Measurements from ENCODE around the gene AGBL3. TPM values are rescaled to one million over a fixed set of nuclear protein-coding genes. Genes with fewer than 3 reads are reported as not detected.

AGBL3 gene
- total and polyA plus RNA-seq, 2 of the 8 experiments (the other 6 are each of a cell fraction or from before 2014, with no cell fraction given): 1.1 to 1.9 TPM

DNA sequence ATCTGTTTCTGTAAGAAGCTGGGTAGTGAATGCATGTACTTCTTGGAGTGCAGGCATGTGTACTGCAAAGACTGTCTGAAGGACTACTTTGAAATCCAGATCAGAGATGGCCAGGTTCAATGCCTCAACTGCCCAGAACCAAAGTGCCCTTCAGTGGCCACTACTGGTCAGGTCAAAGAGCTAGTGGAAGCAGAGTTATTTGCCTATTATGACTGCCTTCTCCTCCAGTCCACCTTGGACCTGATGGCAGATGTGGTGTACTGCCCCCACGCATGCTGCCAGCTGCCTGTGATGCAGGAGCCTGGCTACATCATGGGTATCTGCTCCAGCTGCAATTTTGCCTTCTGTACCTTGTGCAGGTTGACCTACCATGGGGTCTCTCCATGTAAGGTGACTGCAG is 142.6 kb downstream of the AGBL3 start:
- 84% methylated on average over 1 of the region's 1 CpG; no CpG with 5 or more reads in 1 of the 2 experiments for WGBS, 2 experiments (ENCODE audit: extremely low coverage in 1 of 2, insufficient coverage in 1 of 2, insufficient read length in 1 of 2, insufficient replicate concordance in 2 of 2, low coverage in 1 of 2, low lambda C conversion rate in 2 of 2, missing lambda C conversion rate in 1 of 2)
- Histone ChIP-seq H3K56ac (replicated peaks; ENCODE audit: insufficient read length, low read depth, low read length) (no peak overlapping the region), H3K36me3 (ENCODE audit: control insufficient read depth in 2 of 4, insufficient read depth in 4 of 4, low read length in 3 of 4) (no peaks in the 10 kb centered on the region), H3K27me3 (replicated peaks in 1 of 4; ENCODE audit: control insufficient read depth in 3 of 4, extremely low read depth in 1 of 4, insufficient read depth in 3 of 4, low read length in 3 of 4) (no peaks in the 10 kb centered on the region), H2BK20ac (ENCODE audit: low read length) (no peak overlapping the region), H3K23ac (ENCODE audit: insufficient read length) (no peak overlapping the region), H4K8ac (ENCODE audit: extremely low read depth, insufficient read depth, low read length) (no peak overlapping the region), H2BK120ac (replicated peaks; ENCODE audit: low read depth, low read length) (no peak overlapping the region), H2AK5ac (ENCODE audit: low read depth, low read length) (no peak overlapping the region), H3K79me1 (ENCODE audit: low read depth, low read length) (no peaks in the 10 kb centered on the region), H3K14ac (ENCODE audit: insufficient read length) (no peak overlapping the region), H3K79me2 (ENCODE audit: control insufficient read depth in 1 of 2, insufficient read depth in 2 of 2, low read length in 2 of 2) (no peaks in the 10 kb centered on the region), H3K18ac (ENCODE audit: extremely low read depth, low read length) (no peak overlapping the region), H3K4ac (replicated peaks; ENCODE audit: insufficient read length, low read depth, low read length) (no peak overlapping the region), H3K23me2 (ENCODE audit: low read depth, low read length) (no peaks in the 10 kb centered on the region), H3K4me1 (replicated peaks in 1 of 4; ENCODE audit: control insufficient read depth in 3 of 4, insufficient read depth in 4 of 4, low read length in 3 of 4) (no peaks in the 10 kb centered on the region), H3K4me2 (ENCODE audit: insufficient read depth in 1 of 2, low read depth in 2 of 2, low read length in 2 of 2) (no peak overlapping the region), H3K4me3 (ENCODE audit: extremely low read depth in 1 of 4, insufficient read depth in 2 of 4, low read depth in 3 of 4, low read length in 4 of 4) (no peak overlapping the region), H3K9me3 (ENCODE audit: insufficient read depth in 2 of 2, low read depth in 1 of 2, low read length in 1 of 2) (no peaks in the 10 kb centered on the region), H4K91ac (replicated peaks; ENCODE audit: insufficient read length, low read length) (no peak overlapping the region), H2BK5ac (ENCODE audit: low read depth, low read length) (no peak overlapping the region), H2BK12ac (ENCODE audit: low read depth, low read length) (no peak overlapping the region), H3K27ac (ENCODE audit: low read depth, low read length) (no peak overlapping the region), H4K5ac (ENCODE audit: insufficient read length, low read depth, low read length) (no peak overlapping the region), H2AFZ (ENCODE audit: low read length) (no peak overlapping the region), H4K20me1 (replicated peaks in 1 of 2; ENCODE audit: control insufficient read depth in 1 of 2, insufficient read depth in 2 of 2, low read length in 2 of 2) (no peaks in the 10 kb centered on the region), H2BK15ac (ENCODE audit: low read length) (no peak overlapping the region), H3K9ac (replicated peaks in 1 of 4; ENCODE audit: extremely low read depth in 1 of 4, low read depth in 3 of 4, low read length in 3 of 4) (no peak overlapping the region)
- TF ChIP-seq PHF8 (conservative IDR thresholded peaks at IDR 0.05; ENCODE audit: low read depth, low read length): no peak
- TF ChIP-seq CBX5 (IDR thresholded peaks at IDR 0.05; ENCODE audit: low read depth, low read length): no peak
- TF ChIP-seq, protein P1, sequence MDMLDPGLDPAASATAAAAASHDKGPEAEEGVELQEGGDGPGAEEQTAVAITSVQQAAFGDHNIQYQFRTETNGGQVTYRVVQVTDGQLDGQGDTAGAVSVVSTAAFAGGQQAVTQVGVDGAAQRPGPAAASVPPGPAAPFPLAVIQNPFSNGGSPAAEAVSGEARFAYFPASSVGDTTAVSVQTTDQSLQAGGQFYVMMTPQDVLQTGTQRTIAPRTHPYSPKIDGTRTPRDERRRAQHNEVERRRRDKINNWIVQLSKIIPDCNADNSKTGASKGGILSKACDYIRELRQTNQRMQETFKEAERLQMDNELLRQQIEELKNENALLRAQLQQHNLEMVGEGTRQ (IDR thresholded peaks at IDR 0.05; ENCODE audit: low read length): no peak
- TF ChIP-seq SIX5 (IDR thresholded peaks at IDR 0.05; ENCODE audit: low read depth, low read length): no peak
- TF ChIP-seq KDM1A (IDR thresholded peaks at IDR 0.05; ENCODE audit: borderline replicate concordance, low read length): no peak
- TF ChIP-seq SRF (IDR thresholded peaks at IDR 0.05; ENCODE audit: low read depth, low read length): no peak
- no peak for TF ChIP-seq EZH2 (IDR thresholded peaks at IDR 0.05; ENCODE audit: low read depth, low read length, severe bottlenecking)
- TF ChIP-seq NRF1 (IDR thresholded peaks at IDR 0.05; ENCODE audit: low read depth, low read length): no peak
- TF ChIP-seq BCL11A (IDR thresholded peaks at IDR 0.05; ENCODE audit: low read depth in 2 of 2, low read length in 2 of 2): no peak
- no peak for TF ChIP-seq CEBPB (IDR thresholded peaks at IDR 0.05; ENCODE audit: low read depth, low read length)
- TF ChIP-seq MAFK (IDR thresholded peaks at IDR 0.05; ENCODE audit: low read depth, low read length): no peak
- TF ChIP-seq YY1 (IDR thresholded peaks at IDR 0.05; ENCODE audit: low read depth, low read length): no peak
- TF ChIP-seq SAP30 (IDR thresholded peaks at IDR 0.05; ENCODE audit: insufficient read depth, insufficient replicate concordance, low read length): no peak
- ChIA-PET POLR2A (ENCODE audit: partially characterized antibody) (no interaction called here), CTCF (ENCODE audit: partially characterized antibody) (interaction anchor here (0.6 to 2.2 kb wide), 5 partner anchors 14 to 706 kb away, joined by 3 to 8 read pairs (median 4); no protein-coding TSS in a partner anchor)
- no peak for FAIRE-seq
- no peak for DNase-seq (ENCODE audit: low read depth in 1 of 2, low spot score in 2 of 2)

Measured in H1 (cell line).